GM10266 (cell line): Measurements from ENCODE around the gene CCT4.

ENCODE experiments used
- DNase-seq: peaks from one replicate; pipeline ENCODE4 v3.0.0; 2012; ENCODE audit errors: extremely low spot score
- TF ChIP-seq, protein P1 (sequence below): IDR thresholded peaks from 2 replicates; pipeline ENCODE4 v1.5.1; 2012; ENCODE audit warnings: mild to moderate bottlenecking, low read depth; ENCODE audit not compliant: control insufficient read depth, insufficient read depth; ENCODE audit errors: missing control alignments

CCT4 gene

DNA sequence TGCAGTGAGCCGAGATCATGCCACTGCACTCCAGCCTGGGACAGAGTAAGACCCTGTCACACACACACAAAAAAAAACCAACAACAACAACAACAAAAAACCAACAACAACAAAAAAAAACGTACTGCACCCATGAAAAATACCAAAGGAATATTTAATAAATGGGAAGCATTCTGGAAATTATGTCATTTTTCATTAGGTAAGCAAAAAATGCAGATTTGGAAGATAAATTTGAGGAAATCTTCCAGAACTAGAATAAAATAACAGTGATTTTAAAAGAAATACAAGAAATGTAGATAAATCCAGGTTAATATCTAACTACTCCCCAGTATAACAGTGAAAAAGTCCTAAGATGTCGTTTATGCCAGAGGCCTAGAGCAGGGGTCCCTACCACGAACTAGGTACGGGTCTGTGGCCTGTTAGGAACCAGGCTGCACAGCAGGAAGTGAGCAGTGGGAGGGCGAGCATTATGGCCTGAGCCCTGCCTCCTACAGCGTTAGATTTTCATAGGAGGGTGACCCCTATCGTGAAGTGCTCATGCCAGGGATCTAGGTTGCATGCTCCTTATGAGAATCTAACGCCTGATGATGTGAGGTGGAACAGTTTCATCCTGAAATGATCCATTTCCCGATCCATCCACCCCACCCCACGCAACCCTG, 56.1 kb downstream of the CCT4 start:
- DNase-seq: no peak
- TF ChIP-seq, protein P1, sequence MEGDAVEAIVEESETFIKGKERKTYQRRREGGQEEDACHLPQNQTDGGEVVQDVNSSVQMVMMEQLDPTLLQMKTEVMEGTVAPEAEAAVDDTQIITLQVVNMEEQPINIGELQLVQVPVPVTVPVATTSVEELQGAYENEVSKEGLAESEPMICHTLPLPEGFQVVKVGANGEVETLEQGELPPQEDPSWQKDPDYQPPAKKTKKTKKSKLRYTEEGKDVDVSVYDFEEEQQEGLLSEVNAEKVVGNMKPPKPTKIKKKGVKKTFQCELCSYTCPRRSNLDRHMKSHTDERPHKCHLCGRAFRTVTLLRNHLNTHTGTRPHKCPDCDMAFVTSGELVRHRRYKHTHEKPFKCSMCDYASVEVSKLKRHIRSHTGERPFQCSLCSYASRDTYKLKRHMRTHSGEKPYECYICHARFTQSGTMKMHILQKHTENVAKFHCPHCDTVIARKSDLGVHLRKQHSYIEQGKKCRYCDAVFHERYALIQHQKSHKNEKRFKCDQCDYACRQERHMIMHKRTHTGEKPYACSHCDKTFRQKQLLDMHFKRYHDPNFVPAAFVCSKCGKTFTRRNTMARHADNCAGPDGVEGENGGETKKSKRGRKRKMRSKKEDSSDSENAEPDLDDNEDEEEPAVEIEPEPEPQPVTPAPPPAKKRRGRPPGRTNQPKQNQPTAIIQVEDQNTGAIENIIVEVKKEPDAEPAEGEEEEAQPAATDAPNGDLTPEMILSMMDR: no peak

DNA sequence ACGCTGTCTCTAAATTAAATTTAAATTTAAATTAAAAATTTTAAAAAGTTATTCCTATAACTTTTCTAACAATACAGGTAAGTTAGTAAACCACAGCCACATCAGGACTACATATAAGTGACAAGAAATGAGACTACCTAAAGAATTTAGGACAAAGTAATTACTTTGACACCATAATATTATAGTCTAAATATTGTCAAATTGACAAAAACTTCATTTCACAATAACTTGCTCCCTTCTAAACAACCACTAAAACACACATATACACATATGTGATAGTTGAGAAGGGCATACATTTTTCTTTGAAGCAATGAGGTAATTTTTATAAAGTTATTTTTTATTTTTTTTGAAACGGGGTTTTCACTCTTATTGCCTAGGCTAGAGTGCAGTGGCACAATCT, 66.2 kb downstream of the CCT4 start:
- TF ChIP-seq, protein P1: no peak
- no peak for DNase-seq
